Activated CD4-positive, alpha-beta T cell treated with anti-CD3 and anti-CD28 coated beads, Interleukin-2, amount 10 ng/mL, durations not matched to agents 24 days and 14 days (primary cell): Measurements from ENCODE around the gene DNAI7. TPM values are rescaled to one million over a fixed set of nuclear protein-coding genes. Genes with fewer than 3 reads are reported as not detected.

Experiments
- DNase-seq: peaks from one replicate; pipeline ENCODE4 v3.0.0; 2022
- H3K27ac Mint-ChIP-seq: one replicate; pipeline ENCODE4 v1.8.0; 2022; ENCODE audit warnings: mild to moderate bottlenecking, mixed read lengths
- H3K27me3 Mint-ChIP-seq: one replicate; pipeline ENCODE4 v1.8.0; 2022; ENCODE audit warnings: mixed read lengths
- H3K36me3 Mint-ChIP-seq: one replicate; pipeline ENCODE4 v1.8.0; 2022; ENCODE audit warnings: low read depth, mild to moderate bottlenecking, mixed read lengths
- H3K4me1 Mint-ChIP-seq: one replicate; pipeline ENCODE4 v1.8.0; 2021; ENCODE audit warnings: mixed read lengths
- H3K4me3 Mint-ChIP-seq: one replicate; pipeline ENCODE4 v1.8.0; 2022; ENCODE audit warnings: mild to moderate bottlenecking, moderate library complexity, mixed read lengths
- H3K9me3 Mint-ChIP-seq: one replicate; pipeline ENCODE4 v1.8.0; 2021; ENCODE audit warnings: mixed read lengths
- intact Hi-C: fragments of 100-400 bp; cut with micrococcal nuclease; formaldehyde crosslinking; loops from one replicate; pipeline ENCODE4 v1.15.1; 2023
- total RNA-seq: library from RNA; stranded (reverse); gene quantifications from 2 replicates; pipeline ENCODE4 v1.2.3, GENCODE V29; 2022

DNAI7 gene
- total RNA-seq, 1 donor from 2014 or later, result not detected

DNA sequence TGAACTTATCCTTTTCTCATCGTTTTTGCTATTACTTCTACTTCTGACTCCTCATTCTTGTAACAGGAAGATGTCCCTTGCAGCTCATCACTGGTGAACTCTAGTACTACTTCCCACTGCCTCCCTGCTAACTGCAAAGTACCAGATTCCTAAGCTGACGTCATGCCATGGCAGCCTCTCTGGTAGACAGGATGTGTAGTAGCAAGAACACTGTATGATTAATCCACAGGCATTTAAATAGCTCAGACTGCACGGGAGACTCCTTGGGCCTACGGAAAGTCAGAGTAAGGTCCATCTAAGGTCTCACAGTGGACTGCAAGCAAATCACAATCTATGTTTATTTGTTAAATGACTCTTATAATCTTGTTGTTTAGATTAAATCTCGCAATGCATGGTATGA, 43.5 kb downstream of the DNAI7 start:
- no peak for DNase-seq
- Mint-ChIP-seq H3K9me3 (no peaks in the 10 kb centered on the region), H3K27ac (no peak overlapping the region), H3K4me3 (no peak overlapping the region), H3K4me1 (peaks cover 2% of the 10 kb centered on the region), H3K36me3 (no peaks in the 10 kb centered on the region), H3K27me3 (peaks cover 2% of the 10 kb centered on the region)
- intact Hi-C loops, result no loop called here

DNA sequence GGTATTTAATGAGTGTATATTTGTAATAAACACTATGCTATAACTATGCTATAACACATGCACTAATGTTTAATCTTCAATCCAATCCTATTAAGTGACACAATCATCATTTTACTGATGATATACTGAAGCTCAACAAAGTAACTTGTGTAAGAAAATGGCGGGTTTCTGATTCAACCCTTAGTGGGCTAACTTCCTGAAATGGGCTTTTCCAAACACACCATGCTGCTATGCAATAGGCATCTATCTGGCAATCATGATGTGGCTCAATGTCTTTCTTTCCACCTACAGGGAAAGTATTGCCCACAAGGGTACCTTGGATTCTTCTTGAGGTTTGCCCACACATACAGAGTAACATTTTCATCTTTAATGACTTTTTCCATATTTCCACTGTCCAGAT, 48.3 kb downstream of the DNAI7 start:
- DNase-seq, result no peak
- Mint-ChIP-seq H3K9me3 (no peaks in the 10 kb centered on the region), H3K4me1 (no peaks in the 10 kb centered on the region), H3K4me3 (no peak overlapping the region), H3K27ac (no peak overlapping the region), H3K36me3 (no peaks in the 10 kb centered on the region), H3K27me3 (peaks cover 10% of the 10 kb centered on the region)
- intact Hi-C loops, result no loop called here

DNA sequence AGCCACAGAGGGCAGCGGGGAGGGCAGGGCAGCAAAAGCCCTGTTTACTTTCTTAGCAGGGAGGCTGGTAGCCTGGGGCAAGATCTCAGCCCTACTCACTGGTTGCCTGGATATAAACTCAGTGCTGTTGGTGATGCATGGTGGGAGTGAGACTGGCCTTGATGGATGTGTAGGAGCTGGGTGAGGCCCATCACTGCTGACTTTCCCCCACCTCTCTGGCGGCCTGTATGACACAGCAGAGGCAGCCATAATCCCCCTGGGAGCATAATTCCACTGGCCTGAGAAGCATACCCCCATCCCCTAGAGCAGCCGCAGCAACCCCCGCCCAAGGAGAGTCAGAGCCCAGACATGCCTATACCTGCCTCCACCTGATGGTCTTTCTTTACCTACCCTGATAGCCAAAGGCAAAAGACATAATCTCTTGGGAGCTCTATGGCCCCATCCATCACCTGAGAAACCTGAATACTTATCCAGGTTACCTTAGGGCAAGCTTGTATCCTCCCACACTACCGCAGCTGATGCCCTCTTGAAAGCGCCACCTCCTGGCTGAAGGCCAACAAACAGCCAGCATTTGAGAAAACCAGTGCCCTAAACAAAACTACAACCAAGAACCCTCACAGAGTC, 59.3 kb downstream of the DNAI7 start:
- Mint-ChIP-seq H3K27me3 (peaks cover 25% of the 10 kb centered on the region), H3K4me3 (no peak overlapping the region), H3K36me3 (no peaks in the 10 kb centered on the region), H3K4me1 (no peaks in the 10 kb centered on the region), H3K27ac (no peak overlapping the region), H3K9me3 (no peaks in the 10 kb centered on the region)
- intact Hi-C loops, result no loop called here
- DNase-seq, result peak; percentile 66

DNA sequence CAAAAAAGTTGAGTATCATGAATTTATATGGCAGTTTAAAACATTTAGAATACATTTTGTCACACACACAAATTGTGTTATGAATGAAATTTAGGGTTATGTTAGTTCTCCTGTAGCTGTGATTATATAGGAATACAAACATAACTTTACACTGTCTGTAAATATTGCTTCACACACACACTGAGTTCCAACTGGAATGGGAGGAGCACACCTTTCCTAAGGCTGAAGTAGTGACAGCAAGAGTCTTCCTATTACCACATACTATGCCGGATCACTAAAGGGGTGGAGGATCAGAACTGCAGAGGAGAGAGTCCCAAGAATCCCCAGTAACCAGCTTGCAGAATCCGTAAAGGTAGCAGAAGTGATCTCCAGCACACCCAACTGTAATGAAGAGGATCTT, 63.7 kb downstream of the DNAI7 start:
- Mint-ChIP-seq H3K36me3 (no peaks in the 10 kb centered on the region), H3K4me1 (no peaks in the 10 kb centered on the region), H3K9me3 (no peaks in the 10 kb centered on the region), H3K27ac (no peak overlapping the region), H3K27me3 (peaks cover 4% of the 10 kb centered on the region), H3K4me3 (no peak overlapping the region)
- intact Hi-C loops, result loop anchor here (5.0 kb wide), 2 partner anchors 279 to 294 kb away; no protein-coding TSS in a partner anchor
- no peak for DNase-seq

DNA sequence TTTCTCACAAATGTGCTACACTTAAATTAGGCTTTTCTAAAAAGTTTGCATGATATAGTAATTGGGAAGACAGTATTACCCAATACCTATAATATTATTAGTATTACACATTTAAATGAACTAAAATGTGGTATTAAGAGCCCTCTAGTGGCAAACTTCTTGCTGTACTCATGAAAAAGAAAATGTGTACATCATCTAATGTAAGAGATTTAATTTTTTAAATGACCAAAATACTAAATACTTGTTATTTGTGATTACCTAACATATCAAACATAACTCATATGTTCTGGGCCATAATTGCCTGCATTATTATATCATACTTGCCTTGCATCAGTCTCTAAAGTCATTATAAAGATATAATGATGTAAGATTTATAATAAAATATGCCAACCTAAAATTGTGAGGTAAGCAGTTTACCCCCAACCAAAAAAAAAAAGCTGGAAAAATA, 64.2 kb downstream of the DNAI7 start:
- no peak overlapping the region for H3K27ac Mint-ChIP-seq
- no peak overlapping the region for H3K4me3 Mint-ChIP-seq
- H3K9me3 Mint-ChIP-seq, result no peaks in the 10 kb centered on the region
- no peaks in the 10 kb centered on the region for H3K4me1 Mint-ChIP-seq
- intact Hi-C loops, result loop anchor here (1.0 to 5.0 kb wide), 3 partner anchors 139 to 293 kb away; no protein-coding TSS in a partner anchor
- no peak for DNase-seq
- no peaks in the 10 kb centered on the region for H3K36me3 Mint-ChIP-seq
- H3K27me3 Mint-ChIP-seq, result peaks cover 4% of the 10 kb centered on the region

DNA sequence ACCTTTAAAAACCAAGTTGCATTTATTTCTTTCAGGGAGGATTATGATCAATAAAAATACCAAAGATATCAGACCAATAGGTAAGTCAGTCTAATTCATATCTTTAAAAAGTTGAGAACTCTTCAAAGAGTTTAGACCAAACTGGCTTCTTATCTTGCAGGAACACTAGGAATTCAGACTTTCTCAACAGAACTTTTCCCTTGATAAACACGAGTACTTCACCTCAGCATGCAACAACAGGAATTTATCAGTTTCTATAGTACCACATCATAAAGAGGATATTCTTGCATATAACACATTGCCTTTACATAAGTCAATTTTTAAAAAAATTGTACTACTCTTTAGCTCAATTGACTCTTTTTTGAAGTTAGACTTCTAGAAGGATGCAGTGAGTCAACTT, 68.2 kb downstream of the DNAI7 start:
- Mint-ChIP-seq H3K4me3 (no peak overlapping the region), H3K36me3 (no peaks in the 10 kb centered on the region), H3K4me1 (no peaks in the 10 kb centered on the region), H3K27ac (no peak overlapping the region), H3K27me3 (peaks cover 2% of the 10 kb centered on the region), H3K9me3 (no peaks in the 10 kb centered on the region)
- intact Hi-C loops, result no loop called here
- no peak for DNase-seq

DNA sequence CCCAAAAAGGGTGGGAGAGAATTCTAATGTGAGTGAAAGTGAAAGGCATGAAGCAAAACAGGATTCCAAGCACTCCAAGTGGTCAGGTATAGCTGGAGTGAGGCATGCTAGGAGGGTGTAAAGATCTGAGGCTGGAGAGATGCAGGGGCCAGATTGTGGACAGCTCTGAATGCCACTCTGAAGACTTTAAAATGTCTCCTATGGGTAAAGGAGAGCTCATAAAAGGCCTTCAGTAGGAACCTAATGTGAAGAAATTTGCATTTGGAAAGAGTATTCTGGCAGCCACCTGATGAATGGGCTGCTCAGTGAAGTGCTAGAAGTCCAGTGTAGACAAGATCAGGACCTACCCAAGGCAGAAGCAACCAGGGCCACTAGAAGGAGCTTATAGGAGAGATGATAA, 68.9 kb downstream of the DNAI7 start:
- no peak for DNase-seq
- H3K4me3 Mint-ChIP-seq, result no peak overlapping the region
- H3K9me3 Mint-ChIP-seq, result no peaks in the 10 kb centered on the region
- no peaks in the 10 kb centered on the region for H3K36me3 Mint-ChIP-seq
- H3K4me1 Mint-ChIP-seq, result no peaks in the 10 kb centered on the region
- no peak overlapping the region for H3K27ac Mint-ChIP-seq
- intact Hi-C loops, result no loop called here
- no peaks in the 10 kb centered on the region for H3K27me3 Mint-ChIP-seq

DNA sequence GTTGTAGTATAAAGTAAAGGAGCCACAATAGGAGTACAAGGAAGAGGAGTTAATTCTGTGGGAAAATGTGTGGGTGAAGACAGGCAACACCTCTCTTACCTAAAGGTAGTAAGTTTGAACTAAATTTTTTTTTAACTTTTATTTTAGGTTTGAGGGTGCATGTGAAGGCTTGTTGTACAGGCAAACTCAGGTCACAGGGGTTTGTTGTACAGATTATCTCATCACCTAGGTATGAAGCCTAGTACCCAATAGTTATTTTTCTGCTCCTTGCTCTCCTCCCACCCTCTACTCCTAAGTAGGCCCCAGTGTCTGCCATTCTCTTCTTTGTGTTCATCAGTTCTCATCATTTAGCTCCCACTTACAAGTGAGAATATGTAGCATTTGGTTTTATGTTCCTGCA, 70.5 kb downstream of the DNAI7 start:
- no peak overlapping the region for H3K27ac Mint-ChIP-seq
- intact Hi-C loops, result loop anchor here (5.0 kb wide), 1 partner anchor 72 kb away; a partner anchor contains a TSS
- H3K4me1 Mint-ChIP-seq, result no peaks in the 10 kb centered on the region
- H3K27me3 Mint-ChIP-seq, result peaks cover 1% of the 10 kb centered on the region
- no peak overlapping the region for H3K4me3 Mint-ChIP-seq
- H3K36me3 Mint-ChIP-seq, result no peaks in the 10 kb centered on the region
- DNase-seq, result no peak
- no peaks in the 10 kb centered on the region for H3K9me3 Mint-ChIP-seq

DNA sequence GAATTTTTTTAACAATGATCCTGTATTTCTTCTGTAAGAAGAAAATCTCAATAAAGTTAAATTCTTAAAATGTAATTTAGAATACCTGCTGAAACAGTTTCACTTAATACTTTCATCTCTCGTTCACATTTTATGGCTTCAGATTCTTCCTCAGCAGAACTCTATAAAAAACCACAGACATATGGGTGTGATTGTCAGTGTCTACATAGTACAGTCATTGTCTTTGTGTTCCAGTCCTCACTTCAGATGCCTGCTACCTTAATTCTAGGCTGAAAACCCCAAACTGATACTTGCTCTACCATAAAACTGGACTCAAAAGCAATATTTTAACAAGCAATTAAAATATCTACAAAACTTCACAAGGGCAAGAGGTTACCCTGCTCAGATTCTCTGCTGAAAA, 71.8 kb downstream of the DNAI7 start:
- Mint-ChIP-seq H3K4me1 (no peaks in the 10 kb centered on the region), H3K27ac (no peak overlapping the region), H3K4me3 (no peak overlapping the region), H3K27me3 (peaks cover 1% of the 10 kb centered on the region), H3K9me3 (no peaks in the 10 kb centered on the region), H3K36me3 (no peaks in the 10 kb centered on the region)
- intact Hi-C loops, result loop anchor here (5.0 kb wide), 1 partner anchor 71 kb away; a partner anchor contains a TSS
- DNase-seq, result no peak

DNA sequence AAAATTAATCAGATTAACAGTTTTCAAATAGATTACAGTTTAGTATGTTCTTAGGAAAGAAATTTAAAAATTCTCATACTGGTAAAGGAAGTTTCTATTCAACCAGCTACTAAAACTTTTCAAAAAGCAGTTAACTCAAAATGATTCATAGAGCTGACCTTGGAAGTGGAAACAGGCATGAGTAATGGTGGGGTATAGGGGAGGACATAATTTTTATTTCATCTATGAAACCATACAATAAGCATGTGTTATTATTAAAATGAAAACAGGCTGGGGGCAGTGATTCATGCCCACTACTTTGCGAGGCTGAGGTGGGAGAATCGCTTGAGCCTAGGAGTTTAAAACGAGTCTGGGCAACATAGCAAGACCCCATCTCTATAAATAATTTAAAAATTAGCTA, 73.0 kb downstream of the DNAI7 start:
- H3K9me3 Mint-ChIP-seq, result no peaks in the 10 kb centered on the region
- H3K27me3 Mint-ChIP-seq, result peaks cover 1% of the 10 kb centered on the region
- intact Hi-C loops, result loop anchor here (5.0 kb wide), 1 partner anchor 70 kb away; a partner anchor contains a TSS
- no peaks in the 10 kb centered on the region for H3K4me1 Mint-ChIP-seq
- no peak overlapping the region for H3K4me3 Mint-ChIP-seq
- no peak for DNase-seq
- no peaks in the 10 kb centered on the region for H3K36me3 Mint-ChIP-seq
- H3K27ac Mint-ChIP-seq, result no peak overlapping the region

DNA sequence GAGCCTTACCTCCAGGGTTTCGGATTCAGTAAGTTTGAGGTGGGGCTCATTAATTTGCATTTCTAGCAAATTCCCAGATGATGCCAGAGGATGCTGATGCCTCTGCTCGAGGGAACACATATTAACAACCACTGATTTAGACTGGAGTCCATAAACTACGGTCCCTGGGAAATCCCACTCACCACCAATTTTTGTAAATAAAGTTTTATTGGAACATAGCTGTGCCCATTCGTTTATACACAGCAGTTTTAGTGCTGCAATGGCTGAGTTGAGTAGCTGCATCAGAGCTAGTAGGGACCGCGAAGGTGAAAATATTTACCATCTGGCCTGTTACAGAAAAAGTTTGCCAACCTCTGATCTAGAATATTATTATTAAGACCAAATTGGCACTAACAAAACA, 73.8 kb downstream of the DNAI7 start:
- Mint-ChIP-seq H3K4me1 (no peaks in the 10 kb centered on the region), H3K27me3 (peaks cover 1% of the 10 kb centered on the region)
- intact Hi-C loops, result loop anchor here (5.0 kb wide), 1 partner anchor 69 kb away; a partner anchor contains a TSS

DNA sequence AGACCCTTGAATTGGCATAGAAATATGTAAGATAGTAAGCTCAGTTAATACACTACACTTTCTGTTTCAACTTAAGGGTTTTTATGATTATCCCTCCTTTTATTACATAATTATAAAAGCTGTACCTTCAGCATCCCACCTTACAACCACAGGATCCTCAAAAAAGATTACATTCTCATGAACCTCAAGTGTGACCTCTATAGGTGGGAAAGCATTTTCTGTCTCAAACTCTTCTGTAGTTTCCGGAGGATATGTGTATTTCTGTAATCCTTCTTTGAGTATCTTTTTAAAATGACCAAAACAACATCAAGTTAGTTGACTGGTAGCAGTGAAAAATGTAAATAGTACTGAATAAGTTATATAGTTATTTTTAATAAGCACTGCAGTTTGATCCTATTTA, 75.9 kb downstream of the DNAI7 start:
- no peak for DNase-seq
- H3K9me3 Mint-ChIP-seq, result no peaks in the 10 kb centered on the region
- no peaks in the 10 kb centered on the region for H3K4me1 Mint-ChIP-seq
- H3K27me3 Mint-ChIP-seq, result peaks cover 1% of the 10 kb centered on the region
- no peaks in the 10 kb centered on the region for H3K36me3 Mint-ChIP-seq
- no peak overlapping the region for H3K27ac Mint-ChIP-seq
- intact Hi-C loops, result no loop called here
- H3K4me3 Mint-ChIP-seq, result no peak overlapping the region

More for the DNA sequence above, 73.8 kb downstream of the DNAI7 start:
- Mint-ChIP-seq H3K27ac (no peak overlapping the region), H3K4me3 (no peak overlapping the region), H3K9me3 (no peaks in the 10 kb centered on the region), H3K36me3 (no peaks in the 10 kb centered on the region)
- DNase-seq, result no peak

DNA sequence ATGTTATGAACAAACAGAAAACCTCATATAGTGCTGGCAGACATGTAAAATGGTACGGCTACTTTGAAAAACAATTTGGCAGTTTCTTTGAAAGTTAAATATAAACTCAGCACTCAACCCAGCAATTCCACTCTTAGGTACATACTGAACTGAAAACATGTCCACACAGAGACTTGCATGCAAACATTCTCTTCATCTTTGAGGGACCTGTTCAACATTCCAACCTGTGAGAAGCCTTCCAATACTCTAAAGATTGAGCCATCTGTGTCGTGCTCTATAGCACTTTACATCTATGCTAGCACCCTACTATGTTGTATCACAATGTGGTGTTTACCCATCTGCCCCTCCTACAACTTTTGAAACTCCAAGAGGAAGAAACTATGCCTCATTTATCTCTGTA, 79.3 kb downstream of the DNAI7 start:
- Mint-ChIP-seq H3K36me3 (no peaks in the 10 kb centered on the region), H3K9me3 (no peaks in the 10 kb centered on the region), H3K4me1 (no peaks in the 10 kb centered on the region), H3K27ac (no peak overlapping the region), H3K4me3 (no peak overlapping the region), H3K27me3 (peaks cover 1% of the 10 kb centered on the region)
- intact Hi-C loops, result no loop called here
- no peak for DNase-seq

DNA sequence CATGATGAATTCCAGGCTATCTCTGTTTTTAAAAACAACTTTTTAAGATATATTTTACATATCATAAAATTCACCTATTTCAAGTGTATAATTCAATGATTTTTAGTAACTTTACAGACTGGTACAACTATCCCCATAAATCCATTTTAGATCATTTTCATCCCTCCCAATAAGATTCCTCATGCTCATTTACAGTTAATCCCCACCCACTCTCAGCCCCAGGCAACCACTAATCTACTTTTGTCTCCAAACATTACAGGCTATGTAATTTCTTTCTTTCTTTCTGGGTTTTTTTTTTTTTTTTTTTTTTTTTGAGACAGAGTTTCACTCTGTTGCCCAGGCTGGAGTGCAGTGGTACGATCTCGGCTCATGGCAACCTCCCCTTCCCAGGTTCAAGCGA, 81.3 kb downstream of the DNAI7 start:
- Mint-ChIP-seq H3K9me3 (no peaks in the 10 kb centered on the region), H3K27ac (no peak overlapping the region), H3K4me1 (peaks cover 1% of the 10 kb centered on the region), H3K4me3 (no peak overlapping the region), H3K36me3 (peaks cover 14% of the 10 kb centered on the region), H3K27me3 (no peaks in the 10 kb centered on the region)
- intact Hi-C loops, result no loop called here
- DNase-seq, result no peak

DNA sequence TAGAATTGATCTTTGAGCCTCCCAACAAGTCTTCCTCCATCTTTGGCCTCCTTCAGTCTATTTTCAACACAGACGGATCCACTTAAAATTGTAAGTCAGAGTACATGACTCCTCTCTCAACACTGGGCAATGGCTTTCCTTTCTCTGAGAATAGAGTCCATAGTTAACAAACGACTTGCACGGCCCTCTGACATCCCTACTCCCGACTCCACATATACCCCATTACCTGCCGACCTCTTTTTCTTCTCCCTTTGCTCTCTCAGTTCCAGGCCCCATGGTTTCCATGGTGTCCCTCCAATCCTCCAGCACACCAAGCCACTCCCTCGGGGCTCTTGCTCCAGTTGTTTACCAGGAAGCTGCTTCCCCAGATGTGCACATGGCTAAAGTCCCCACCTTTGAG, 84.7 kb downstream of the DNAI7 start:
- H3K36me3 Mint-ChIP-seq, result peaks cover 26% of the 10 kb centered on the region
- no peaks in the 10 kb centered on the region for H3K9me3 Mint-ChIP-seq
- H3K4me3 Mint-ChIP-seq, result no peak overlapping the region
- intact Hi-C loops, result no loop called here
- H3K27me3 Mint-ChIP-seq, result no peaks in the 10 kb centered on the region
- DNase-seq, result no peak
- peaks cover 1% of the 10 kb centered on the region for H3K4me1 Mint-ChIP-seq
- no peak overlapping the region for H3K27ac Mint-ChIP-seq
